ENCODE measurements around the gene TCF25. TPM values are rescaled to one million over a fixed set of nuclear protein-coding genes. Genes with fewer than 3 reads are reported as not detected.

The TCF25 gene
- total RNA-seq, 4 donors from 2014 or later: 123 to 202 (median 160) TPM

DNA sequence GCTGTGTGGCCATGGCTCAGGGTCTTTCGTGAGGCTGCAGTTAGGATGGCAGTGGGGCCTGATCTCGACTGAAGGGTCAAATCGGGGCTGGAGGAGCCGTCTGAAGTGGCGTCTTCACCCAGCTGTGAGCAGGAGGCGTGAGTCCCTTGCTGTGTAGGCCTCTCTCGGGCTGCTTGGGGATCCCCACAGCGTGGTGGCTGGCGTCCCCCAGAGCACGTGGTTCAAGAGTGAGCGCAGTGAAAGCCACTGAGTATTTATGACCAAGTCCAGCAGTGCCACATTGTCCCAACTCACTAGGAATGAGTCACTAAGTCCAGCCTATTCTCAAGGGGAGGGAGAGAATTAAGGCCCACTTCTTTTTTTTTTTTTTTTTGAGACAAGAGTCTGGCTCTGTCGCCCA lies 11.7 kb upstream of the TCF25 start:
- ATAC-seq (ENCODE audit: low FRiP score): no peak

DNA sequence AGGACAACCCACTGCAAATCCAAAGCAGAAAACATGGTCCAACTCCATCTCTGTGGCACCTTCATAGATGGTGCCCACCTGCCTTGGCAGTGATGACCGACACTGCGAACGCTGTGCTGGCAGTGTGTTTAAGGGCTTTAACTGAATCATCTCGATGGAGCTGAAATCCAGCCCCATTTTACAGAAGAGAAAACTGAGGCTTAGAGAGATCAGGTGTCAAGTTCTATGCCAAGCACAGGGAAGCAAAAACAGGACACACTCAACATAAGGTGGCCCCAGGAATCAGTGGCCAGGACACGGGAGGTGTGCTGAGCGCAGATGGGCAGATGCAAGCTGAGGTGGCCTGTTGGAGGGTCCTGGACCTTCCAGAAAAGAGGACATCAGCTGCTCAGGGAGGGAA lies 10.7 kb upstream of the TCF25 start:
- DNase-seq (ENCODE audit: low spot score): no peak
- ATAC-seq (ENCODE audit: low FRiP score): no peak
- TF ChIP-seq CTCF (IDR thresholded peaks at IDR 0.05): no peak

More for the DNA sequence above, 11.7 kb upstream of the TCF25 start:
- no peak for TF ChIP-seq CTCF (IDR thresholded peaks at IDR 0.05)
- DNase-seq (ENCODE audit: low spot score): no peak

DNA sequence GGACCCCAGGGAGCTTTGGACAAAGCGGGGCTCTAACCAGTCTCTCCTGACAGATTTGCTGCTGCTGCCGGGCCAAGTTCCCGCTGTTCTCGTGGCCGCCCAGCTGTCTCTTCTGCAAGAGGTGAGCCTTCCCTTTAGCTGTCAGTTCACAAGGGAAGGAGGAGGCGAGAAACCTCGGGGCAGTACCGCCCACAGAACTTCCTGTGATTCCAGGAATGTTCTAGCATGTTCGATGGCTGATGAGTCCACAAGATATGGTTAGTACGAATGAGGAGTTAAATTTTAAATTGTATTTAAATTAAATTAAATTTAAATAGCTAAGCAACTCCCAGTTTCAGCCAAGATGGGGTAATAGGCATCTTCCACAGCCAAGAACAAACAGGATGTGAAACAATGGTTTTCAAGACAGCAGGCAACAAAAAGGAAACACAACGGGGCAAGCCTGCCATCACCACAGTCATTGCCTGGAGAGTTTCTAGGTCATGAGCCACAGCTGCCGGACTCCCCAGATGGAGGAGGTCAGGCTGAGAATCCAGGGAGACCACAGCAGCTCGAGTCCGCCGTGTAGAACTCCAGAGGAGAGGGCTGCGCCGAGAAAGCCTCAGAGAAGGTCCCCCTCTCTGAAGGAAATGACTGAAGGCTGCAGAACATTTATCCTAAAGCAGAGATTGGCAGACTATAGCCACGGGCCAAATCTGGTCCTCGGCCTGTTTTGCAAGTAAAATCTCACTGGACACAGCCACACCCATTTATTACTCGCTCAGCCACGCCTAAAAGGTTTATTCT lies 9.5 kb upstream of the TCF25 start:
- no peak for TF ChIP-seq CTCF (IDR thresholded peaks at IDR 0.05)
- no peak for DNase-seq (ENCODE audit: low spot score)
- ATAC-seq (ENCODE audit: low FRiP score): no peak

DNA sequence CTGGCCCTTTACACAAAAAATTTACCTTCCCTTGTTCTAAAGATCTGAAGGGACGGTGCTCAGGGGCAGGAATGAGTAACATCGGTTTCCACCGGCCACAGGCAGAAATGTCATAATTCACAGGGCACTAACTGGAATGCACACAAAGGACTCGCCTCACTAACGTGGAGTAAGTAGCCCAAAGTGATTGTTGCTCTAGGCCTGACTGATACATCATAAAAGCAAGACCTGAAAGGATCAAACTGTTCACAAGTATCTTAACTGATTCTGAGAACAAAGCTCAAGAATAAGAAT lies 8.9 kb upstream of the TCF25 start:
- ATAC-seq (ENCODE audit: low FRiP score): no peak
- TF ChIP-seq CTCF (IDR thresholded peaks at IDR 0.05): no peak
- no peak for DNase-seq (ENCODE audit: low spot score)

DNA sequence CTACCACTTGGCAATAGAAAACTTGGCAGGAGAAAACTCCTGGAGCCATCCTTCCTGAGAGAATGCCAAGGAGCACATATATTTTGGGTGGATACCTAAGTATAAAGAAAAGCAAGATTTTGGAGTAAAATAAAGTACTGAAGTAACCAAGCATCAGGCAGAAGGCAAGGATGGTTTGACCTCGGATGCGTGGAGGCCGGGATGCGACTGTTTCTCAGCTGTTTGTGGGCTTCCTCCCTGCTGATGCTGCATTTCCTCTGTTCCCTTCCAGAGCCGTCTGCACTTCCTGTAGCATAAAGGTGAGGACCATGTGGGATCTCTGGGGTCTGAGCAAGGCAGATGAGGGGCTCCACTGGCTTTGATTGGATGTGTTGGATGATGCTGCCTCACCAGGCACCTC lies 5.5 kb upstream of the TCF25 start:
- ATAC-seq (ENCODE audit: low FRiP score) (no peak), DNase-seq (ENCODE audit: low spot score) (no peak)
- no peak for TF ChIP-seq CTCF (IDR thresholded peaks at IDR 0.05)

DNA sequence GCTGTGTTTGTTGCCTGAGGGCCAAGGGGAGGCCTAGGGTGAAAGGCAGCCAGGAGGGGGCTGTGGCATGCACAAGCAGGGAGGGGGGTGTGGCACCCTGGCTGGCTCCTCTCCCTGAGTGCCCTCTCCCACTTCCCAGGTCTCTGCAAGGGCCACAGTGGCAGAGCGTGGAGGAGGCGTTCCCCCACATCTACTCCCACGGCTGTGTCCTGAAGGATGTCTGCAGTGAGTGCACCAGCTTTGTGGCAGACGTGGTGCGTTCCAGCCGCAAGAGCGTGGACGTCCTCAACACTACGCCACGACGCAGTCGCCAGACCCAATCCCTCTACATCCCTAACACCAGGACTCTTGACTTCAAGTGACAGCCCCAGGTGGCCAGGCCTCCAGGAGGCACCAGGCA lies 3.5 kb upstream of the TCF25 start:
- ATAC-seq (ENCODE audit: low FRiP score) (no peak), DNase-seq (ENCODE audit: low spot score) (no peak)
- no peak for TF ChIP-seq CTCF (IDR thresholded peaks at IDR 0.05)

GRCh38 chr16:89870440-89870839 lies 3.0 kb upstream of the TCF25 start:
- ATAC-seq (ENCODE audit: low FRiP score) (no peak), DNase-seq (ENCODE audit: low spot score) (no peak)
- no peak for TF ChIP-seq CTCF (IDR thresholded peaks at IDR 0.05)

All from omental fat pad (tissue), 4 donors.